HFF-Myc (cell line): ENCODE results near the gene LDB2.
A peak's percentile ranks its signal among the peaks of the same experiment; 100 is the strongest.

ENCODE experiments used
- DNase-seq: peaks from one replicate; pipeline ENCODE4 v3.0.0-alpha.2; 2011; ENCODE audit warnings: low read depth; ENCODE audit errors: extremely low read depth
- H3K4me3 ChIP-seq: replicated peaks from 2 replicates; pipeline ENCODE4 v1.5.1; 2011; ENCODE audit warnings: low read depth, mild to moderate bottlenecking, control low read depth, low read length
- TF ChIP-seq, protein P1 (sequence below): IDR thresholded peaks from 2 replicates; pipeline ENCODE4 v1.5.1; 2012; ENCODE audit warnings: mild to moderate bottlenecking, low read depth, low read length, control low read depth; ENCODE audit errors: missing control alignments

The LDB2 gene

GRCh38 chr4:16672421-16672820 lies 226.0 kb downstream of the LDB2 start:
- no peak for DNase-seq
- no peak overlapping the region for H3K4me3 ChIP-seq
- TF ChIP-seq, protein P1, sequence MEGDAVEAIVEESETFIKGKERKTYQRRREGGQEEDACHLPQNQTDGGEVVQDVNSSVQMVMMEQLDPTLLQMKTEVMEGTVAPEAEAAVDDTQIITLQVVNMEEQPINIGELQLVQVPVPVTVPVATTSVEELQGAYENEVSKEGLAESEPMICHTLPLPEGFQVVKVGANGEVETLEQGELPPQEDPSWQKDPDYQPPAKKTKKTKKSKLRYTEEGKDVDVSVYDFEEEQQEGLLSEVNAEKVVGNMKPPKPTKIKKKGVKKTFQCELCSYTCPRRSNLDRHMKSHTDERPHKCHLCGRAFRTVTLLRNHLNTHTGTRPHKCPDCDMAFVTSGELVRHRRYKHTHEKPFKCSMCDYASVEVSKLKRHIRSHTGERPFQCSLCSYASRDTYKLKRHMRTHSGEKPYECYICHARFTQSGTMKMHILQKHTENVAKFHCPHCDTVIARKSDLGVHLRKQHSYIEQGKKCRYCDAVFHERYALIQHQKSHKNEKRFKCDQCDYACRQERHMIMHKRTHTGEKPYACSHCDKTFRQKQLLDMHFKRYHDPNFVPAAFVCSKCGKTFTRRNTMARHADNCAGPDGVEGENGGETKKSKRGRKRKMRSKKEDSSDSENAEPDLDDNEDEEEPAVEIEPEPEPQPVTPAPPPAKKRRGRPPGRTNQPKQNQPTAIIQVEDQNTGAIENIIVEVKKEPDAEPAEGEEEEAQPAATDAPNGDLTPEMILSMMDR: no peak

DNA sequence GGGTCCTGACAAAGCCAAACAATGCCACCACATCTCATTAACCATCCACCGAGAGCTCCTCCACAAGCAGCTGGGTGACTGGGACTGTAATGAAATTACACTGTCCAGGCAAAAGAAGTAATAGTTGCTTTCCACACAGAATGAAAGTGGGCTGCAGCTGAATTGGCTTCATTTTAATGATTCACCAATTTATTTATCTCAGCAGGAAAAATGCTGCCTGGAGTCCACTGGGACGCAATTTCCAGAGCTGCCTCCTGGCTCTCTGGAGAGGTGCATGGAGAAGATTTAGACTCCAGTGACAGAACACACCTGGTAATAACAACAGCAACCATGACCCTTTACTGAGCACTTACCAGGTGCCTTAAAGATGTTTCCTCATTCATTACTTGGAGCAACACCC lies 226.7 kb downstream of the LDB2 start:
- DNase-seq: no peak
- H3K4me3 ChIP-seq: no peak overlapping the region
- TF ChIP-seq, protein P1: no peak

- H3K4me3 ChIP-seq: no peak overlapping the region
Observed at GRCh38 chr4:16670727-16671126, 227.7 kb downstream of the LDB2 start.

GRCh38 chr4:16669036-16669435 lies 229.4 kb downstream of the LDB2 start:
- no peak overlapping the region for H3K4me3 ChIP-seq
- DNase-seq: no peak
- TF ChIP-seq, protein P1: no peak

More at GRCh38 chr4:16670727-16671126, 227.7 kb downstream of the LDB2 start:
- TF ChIP-seq, protein P1: no peak
- no peak for DNase-seq

DNA sequence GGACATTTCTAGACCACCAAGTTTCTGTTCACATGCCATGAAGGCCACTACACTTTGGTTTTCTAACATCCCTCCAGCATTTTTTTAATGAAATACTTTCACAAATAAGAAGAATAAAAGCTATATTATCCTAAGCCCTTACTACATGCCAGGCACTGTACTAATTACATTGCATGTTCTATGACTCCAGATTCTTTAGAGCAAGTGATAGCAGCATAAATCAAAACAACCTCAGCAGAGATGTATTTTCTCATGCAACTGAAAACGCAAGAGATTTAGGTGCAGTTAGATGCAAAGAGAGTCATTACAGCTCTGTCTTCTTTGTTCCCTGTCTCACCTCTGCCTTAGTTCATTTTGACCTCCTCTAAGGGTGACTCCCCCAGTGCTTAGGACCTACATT lies 230.0 kb downstream of the LDB2 start:
- DNase-seq: no peak
- H3K4me3 ChIP-seq: no peak overlapping the region
- TF ChIP-seq, protein P1: no peak

DNA sequence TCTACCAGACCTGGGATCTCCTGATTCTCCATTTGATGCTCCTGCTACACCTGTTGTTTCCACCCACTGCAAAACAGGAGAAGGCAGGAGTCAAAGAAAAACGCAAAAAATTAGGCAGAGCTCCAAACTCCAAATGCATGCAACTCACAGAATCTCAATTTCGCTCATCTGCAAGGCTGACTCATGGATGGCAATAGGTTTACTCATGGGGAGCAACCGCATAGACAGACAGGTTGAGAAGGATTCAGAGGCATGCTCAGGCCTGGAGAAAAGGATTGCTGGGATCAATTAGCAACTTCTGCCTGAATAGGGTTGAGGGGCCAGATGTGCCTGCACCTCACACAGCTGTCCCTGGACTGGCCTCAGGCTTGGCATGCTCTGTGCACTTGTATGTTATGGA lies 231.0 kb downstream of the LDB2 start:
- TF ChIP-seq, protein P1: no peak
- peak; percentile 95 for DNase-seq
- H3K4me3 ChIP-seq: no peak overlapping the region

- DNase-seq: no peak
- TF ChIP-seq, protein P1: no peak
- no peak overlapping the region for H3K4me3 ChIP-seq
Observed at GRCh38 chr4:16665942-16666551, 232.4 kb downstream of the LDB2 start.
